ENCODE data around the gene RNU6-1.

RNU6-1 gene

GRCh38 chr15:67835297-67836133 lies 4.3 kb downstream of the RNU6-1 start:
- DNase-seq (ENCODE audit: low read depth): no peak
- TF ChIP-seq CTCF (IDR thresholded peaks at IDR 0.05; ENCODE audit: low read length, missing control alignments): no peak
- H3K4me3 ChIP-seq (replicated peaks; ENCODE audit: low read depth, low read length): peak overlapping the region; percentile 43

GRCh38 chr15:67834581-67835296 lies 5.1 kb downstream of the RNU6-1 start:
- DNase-seq (ENCODE audit: low read depth): no peak
- peak overlapping the region; percentile 12 for H3K4me3 ChIP-seq (replicated peaks; ENCODE audit: low read depth, low read length)
- no peak for TF ChIP-seq CTCF (IDR thresholded peaks at IDR 0.05; ENCODE audit: low read length, missing control alignments)

- TF ChIP-seq CTCF (IDR thresholded peaks at IDR 0.05; ENCODE audit: low read length, missing control alignments): peak; percentile 41
- peak overlapping the region; percentile 14 for H3K4me3 ChIP-seq (replicated peaks; ENCODE audit: low read depth, low read length)
- peak; percentile 34 for DNase-seq (ENCODE audit: low read depth)
Observed at GRCh38 chr15:67833710-67834511, 5.9 kb downstream of the RNU6-1 start.

- DNase-seq (ENCODE audit: low read depth): no peak
- TF ChIP-seq CTCF (IDR thresholded peaks at IDR 0.05; ENCODE audit: low read length, missing control alignments): no peak
- peak overlapping the region; percentile 36 for H3K4me3 ChIP-seq (replicated peaks; ENCODE audit: low read depth, low read length)
Observed at GRCh38 chr15:67832897-67833709, 6.7 kb downstream of the RNU6-1 start.

- DNase-seq (ENCODE audit: low read depth): peak; percentile 57
- peak; percentile 48 for TF ChIP-seq CTCF (IDR thresholded peaks at IDR 0.05; ENCODE audit: low read length, missing control alignments)
- no peak overlapping the region for H3K4me3 ChIP-seq (replicated peaks; ENCODE audit: low read depth, low read length)
Observed at GRCh38 chr15:67832031-67832551, 7.8 kb downstream of the RNU6-1 start.

GRCh38 chr15:67831363-67831762 lies 8.5 kb downstream of the RNU6-1 start:
- no peak for DNase-seq (ENCODE audit: low read depth)
- no peak for TF ChIP-seq CTCF (IDR thresholded peaks at IDR 0.05; ENCODE audit: low read length, missing control alignments)
- H3K4me3 ChIP-seq (replicated peaks; ENCODE audit: low read depth, low read length): no peak overlapping the region
